Measurements from ENCODE around the gene CHAF1B.
A peak's percentile ranks its signal among the peaks of the same experiment; 100 is the strongest.

The CHAF1B gene

DNA sequence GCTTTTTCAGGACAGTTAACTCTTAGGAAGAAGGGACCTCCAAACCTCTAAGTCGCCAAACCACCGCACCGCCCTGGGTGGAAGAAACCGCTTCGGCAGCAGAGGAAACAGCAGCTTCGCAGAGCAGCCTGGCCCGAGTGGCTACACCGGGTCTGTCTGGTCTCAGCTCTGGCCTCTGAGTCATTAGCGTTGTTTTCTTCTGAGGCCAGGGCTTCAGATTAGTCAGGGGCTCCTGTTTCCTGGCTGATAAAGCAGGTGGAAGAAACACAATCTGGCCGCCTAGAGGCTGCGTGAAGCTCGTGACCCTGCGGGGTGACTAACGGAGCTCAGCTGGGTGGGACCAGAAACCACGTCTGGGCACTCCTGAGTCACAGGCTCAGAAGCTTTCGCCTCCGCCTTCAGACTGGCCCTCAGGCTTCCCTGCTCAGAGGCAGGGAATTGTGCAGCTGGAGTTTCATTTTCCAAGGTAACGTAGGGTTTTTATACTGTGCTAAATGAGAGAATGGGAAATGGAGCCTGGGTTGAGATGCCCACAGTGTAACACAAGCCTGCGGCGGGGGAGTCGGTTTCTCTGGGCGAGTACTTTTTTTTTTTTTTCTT lies 44.9 kb downstream of the CHAF1B start:
- DNase-seq: peak in 1 of 2 experiments; percentile 39

DNA sequence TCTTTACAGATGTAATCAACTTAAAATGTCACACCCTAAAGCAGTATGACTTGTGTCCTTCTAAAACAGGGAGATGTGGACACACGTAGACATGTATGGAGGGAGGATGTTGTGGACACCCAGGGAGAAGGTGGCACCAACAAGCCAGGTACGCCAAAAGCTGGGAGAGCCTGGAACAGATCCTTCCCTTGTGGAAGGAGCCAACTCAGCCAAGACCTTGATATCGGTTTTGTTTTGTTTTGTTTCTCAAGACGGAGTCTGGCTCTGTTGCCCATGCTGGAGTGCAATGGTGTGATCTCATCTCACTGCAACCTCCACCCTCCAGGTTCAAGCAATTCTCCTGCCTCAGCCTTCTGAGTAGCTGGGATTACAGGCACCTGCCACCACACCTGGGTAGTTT lies 45.6 kb downstream of the CHAF1B start:
- DNase-seq: no peak

DNA sequence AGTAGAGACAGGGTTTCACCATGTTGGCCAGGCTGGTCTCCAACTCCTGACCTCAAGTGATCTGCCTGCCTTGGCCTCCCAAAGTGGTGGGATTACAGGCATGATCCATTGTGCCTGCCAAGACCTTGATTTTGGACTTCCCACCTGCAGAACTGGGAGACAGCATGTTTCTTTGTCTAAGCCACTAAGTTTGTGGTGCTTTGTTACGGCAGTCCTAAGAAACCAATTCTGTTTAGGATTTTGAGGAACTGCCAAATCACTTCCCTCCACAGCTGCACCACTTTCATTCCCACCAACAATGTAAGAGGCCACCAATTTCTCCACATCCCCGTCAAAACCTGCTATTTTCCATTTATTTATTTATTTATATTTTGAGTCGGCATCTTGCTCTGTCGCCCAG lies 46.1 kb downstream of the CHAF1B start:
- DNase-seq: no peak

DNA sequence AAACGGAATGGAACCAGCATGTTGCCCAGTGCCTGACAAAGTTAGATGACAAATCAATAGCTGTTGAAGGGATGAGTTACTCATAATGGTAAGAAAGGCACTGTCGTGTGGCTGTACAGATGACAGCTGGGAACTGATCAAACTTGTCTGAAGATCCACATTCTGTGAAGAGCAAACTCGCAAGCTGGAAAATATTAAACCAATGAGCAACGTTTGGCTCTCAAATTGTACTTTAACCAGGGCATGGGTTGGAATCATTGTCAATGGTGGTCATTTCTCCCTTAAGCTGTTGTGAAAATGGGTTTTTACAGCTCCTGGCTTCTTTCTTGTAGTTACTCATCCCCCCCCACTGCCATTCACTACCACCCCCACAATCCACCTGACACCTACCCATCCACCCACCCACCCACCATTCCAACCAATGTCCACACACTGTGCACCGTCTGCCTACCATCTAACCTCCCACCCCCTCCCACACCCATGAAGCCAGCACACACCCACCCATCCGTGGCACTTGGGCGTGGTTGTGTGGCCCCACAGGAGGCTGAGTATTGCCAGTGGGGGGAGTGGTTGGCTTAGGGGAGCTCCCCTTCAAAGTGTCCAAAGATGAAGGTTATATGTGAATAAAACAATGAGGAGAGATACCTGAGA lies 48.0 kb downstream of the CHAF1B start:
- no peak for DNase-seq

DNA sequence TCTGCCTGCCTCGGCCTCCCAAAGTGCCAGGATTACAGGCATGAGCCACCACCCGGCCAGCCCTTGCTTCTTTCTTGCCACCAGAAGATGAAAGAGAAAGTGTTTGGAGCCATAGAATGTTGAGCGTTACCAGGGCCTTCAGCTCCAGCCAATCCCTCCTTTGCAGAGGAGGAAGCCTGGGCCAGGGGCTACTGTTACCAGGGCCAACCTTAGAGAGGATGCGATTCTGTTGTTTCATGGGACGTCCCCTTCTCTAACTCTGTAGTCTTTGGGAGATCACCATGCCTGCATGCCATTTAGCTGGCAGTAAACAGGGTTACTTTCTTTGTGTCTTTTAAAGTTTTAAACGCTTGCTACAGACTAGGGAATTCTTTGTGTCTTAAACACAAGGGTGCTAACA lies 49.0 kb downstream of the CHAF1B start:
- no peak for DNase-seq

DNA sequence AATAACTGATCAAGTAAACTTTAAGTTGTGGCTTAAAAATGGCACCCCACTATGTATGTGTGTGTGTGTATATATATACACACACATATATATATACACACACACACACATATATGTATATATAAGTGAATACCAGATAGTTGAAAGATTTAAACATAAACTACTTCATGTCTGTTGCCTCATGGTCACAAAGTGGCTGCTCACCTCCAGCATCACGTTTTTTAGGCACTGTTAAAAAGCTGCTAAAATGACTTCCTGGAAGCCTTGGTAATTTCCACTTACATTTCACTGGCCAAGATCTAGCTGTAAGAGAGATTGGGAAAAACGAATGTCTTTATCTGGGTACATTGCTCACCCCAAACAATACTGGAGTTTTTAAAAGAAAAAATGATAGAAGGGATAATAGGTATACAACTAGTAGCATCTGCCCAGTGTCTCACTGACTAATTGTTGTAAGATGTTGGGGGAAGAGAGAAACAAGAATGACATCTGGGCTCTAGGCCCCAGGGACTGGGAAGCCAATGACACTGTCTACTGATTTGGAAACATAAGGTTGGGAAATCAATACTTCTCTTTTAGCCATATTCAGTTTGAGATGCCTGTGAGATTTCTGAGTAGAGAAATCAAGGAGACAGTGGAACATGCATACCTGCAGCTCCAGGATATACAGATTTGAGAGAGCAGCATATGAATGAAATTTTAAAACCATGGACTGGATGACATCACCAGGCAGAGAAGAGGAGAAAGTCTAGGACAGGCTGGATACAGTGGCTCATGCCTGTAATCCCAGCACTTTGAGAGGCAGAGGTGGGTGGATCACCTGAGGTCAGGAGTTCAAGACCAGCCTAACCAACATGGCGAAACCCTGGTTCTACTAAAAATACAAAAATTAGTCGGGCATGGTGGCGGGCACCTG lies 51.9 kb downstream of the CHAF1B start:
- DNase-seq: no peak

DNA sequence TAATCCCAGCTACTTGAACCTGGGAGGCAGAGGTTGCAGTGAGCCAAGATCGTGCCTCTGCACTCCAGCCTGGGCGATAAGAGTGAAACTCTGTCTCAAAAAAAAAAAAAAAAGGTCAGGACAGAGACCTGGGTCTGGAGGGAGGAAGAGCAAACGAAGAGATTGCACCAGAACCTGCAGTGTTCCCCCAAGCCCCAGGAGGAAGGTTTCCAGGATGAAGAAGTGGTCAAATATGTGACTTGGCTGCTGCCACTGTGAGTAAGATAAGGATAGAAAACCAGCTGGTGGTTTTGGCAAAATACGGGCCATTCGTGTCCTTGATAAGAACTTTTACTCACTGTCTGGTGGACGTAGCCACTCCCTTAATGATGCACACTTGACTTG lies 52.5 kb downstream of the CHAF1B start:
- no peak for DNase-seq

DNA sequence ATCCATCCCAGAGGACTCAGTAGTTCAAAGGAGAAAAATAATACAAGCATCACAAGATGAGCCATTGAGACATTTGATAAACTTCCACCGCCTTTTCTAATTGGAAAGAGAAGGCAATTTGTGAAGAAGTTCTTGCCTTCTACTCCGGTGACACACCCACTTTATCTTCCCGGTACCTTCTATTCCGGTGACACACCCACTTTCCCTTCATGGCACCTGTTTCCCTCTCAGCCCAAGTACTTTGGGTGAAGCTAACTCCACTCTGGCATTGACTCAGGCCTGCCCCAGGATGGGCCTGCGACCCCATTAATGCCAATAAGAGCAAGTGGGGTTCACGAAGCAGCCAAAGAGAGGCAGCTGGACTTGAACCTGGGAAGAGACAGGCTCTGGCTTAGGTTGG lies 56.5 kb downstream of the CHAF1B start:
- no peak for DNase-seq

DNA sequence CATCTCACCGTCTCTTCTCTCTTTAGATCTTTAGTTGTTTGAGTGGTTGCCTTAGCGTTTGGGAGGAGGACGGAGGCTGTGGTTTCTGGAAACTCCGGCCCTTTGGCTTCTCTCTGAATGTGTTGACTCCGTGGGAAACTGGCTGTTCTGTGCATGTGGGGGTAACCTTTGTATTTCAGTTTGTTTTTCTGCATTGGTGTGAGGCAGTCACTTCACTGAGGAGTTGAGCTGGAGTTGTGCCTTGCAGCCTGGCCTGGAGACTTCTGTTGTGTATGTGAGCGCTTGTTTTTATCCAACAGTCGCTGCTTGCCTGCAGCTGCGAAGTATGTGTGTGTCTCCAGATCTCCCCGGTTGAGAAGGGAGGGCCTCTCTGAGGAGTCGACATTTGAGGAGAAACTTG lies 61.1 kb downstream of the CHAF1B start:
- no peak for DNase-seq

DNA sequence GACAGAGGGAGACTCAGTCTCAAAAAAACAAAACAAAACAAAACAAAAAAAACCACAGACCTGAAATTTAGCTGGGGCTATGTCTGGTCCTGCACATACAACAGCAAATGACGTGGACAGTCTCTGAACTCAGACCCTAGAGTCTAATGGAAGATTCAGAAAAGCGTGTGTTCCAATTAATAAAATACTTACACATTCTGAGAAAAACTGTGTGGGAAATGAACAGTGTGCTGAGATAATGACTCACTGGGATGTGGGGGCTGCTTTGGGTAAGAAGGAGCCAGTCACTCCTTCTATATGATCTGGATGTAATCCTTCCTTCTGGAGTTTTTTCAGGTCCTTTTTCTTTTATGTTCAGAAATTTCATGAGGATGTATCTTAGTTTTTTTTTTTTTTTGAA lies 65.3 kb downstream of the CHAF1B start:
- DNase-seq: no peak

DNA sequence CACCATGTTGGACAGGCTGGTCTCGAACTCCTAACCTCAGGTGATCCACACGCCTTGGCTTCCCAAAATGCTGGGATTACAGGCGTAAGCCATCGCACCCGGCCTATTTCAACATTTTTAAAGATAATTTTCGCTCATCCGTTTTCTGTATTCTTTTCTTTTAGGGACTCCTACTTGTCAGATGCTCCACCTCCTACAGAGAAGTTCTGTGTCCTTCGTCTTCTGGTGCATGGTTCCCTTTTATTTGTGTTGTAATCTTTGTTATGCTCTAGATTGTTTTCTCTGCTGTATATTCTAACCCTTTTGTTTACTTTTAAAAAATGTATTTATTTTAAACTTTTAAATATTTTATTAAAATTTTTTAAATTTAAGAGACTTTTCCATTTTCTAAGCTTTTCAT lies 66.3 kb downstream of the CHAF1B start:
- DNase-seq: no peak

DNA sequence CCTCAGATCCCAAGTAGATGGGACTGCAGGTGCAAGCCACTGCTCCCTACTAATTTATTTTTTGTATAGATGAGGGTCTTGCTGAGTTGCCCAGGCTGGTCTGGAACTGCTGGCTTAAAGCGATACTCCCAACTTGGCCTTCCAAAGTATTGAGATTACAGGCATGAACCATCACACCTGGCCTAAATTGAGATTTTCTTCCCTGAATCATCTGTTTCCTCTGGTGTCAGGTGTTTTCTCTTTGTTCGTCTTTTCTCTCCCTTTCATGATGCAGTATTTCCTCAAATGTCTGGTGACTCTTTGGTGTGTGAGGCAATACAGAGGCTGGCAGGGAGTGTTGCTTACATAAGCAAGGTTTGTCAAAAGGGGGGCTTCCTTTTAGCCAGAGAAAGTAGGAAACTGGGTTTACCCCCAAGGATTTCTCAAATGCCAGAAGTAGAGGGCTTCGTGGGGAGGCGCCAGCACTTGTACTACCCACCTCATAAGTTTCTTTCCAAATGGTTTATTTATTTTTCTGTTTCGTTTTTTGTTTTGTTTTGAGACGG lies 67.2 kb downstream of the CHAF1B start:
- DNase-seq: no peak

DNA sequence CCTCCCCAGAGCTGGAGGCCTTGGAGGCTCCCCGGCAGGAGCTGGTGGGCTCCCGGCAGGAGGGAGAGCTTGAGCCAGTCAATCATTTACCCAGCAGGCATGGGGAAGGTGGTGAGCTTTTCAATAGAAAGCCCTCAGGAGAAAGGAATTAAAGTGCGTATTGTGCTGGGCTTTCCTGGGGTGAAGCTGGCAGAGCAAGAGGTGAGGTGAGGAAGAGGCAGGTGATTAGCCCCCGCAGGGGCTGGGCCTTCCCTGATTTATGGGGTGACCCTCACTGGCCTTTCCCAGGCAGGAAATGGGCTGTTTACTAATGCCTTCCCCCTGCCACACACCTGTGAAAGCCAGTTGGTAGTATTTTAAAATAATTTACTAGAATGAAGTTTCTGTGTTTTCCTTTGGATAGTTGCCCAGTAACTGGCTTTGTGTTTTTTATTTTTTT lies 68.9 kb downstream of the CHAF1B start:
- DNase-seq: no peak

DNA sequence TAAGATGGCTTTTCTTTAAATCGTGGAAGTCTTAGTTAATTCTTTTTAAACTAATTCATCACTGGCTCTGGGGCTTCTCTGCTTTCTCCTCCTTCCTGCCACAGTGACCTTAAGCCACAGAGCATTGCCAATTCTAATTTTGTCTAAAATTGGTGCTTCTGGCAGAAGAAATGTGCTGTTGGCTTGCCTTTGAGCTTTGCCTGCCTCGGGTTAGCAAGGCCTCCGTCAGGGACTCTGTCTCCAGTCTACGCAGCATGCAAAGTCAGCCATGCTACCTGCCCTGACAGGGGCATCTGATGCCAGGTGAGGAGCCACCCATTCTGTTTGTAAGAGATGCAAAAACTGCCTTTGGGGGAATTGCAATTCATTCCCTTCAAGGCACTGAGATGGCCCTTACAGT lies 69.5 kb downstream of the CHAF1B start:
- no peak for DNase-seq

DNA sequence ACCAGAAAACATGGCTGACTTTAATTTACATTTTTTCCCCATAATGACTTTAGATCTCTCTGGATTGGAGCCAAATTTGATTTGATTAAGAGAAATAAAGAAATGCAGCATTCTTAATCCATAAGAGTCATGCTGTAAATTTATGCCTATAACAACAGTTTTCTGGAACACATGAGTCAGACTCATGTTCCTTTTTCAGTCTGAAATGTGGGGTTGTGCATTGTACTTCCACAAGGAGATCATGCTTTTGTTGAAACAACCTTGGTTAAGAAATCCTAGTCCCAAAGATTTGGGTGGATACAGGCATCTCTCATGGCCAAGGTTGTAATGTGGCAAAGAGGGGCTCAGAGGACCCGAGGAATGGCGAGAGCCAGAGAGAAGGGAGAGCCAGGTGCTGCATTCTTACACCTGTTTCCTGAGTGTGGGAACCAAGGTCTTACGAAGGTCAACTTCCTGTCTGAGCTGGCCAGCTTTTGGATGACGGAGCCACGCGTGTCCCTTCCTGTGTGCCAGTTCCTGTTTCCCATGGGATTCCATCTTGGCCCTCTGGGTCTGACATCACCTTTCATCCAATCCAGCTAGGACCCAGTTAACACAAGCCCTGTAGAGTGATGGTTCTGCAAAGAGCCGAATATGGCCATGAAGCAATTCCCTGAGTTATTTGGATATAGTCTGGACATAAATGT lies 71.7 kb downstream of the CHAF1B start:
- no peak for DNase-seq

DNA sequence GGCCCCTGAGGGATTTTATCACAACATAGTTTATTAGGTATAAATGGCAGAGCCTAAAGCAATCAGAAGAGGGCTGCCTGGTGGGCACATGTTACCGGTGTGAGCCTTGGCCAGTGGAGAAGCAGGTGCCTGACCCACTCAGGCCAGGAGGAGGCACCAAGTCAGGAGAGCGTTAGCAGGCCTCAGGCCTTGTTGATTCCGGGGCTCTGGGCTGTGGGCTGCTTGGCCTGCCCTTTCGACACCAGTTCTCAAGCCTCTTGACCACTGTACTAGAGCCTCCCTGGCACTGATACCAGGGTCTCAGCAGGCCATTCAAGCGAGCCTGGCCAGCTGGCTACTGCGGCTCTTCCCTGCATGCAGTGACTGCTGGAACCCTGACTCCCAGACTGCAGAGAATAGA lies 73.9 kb downstream of the CHAF1B start:
- no peak for DNase-seq

DNA sequence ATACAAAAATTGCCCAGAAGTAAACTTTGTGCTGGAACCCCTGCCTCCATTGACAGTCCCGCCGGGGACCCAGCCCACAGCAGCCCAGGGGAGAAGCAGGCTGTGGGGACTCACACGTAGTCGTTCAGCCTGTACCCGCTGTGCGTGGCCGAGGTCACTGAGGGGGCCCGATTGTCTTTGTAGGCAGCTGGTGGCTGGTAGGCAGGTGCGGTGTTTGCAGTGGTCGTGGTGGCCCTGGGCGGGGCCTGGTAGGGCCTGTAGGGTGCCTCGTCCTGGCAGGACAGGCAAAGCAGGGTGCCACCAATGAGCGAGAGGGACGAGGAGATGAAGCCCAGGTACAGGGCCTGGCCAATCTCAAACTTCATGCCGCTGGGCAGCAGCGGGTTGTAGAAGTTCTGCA lies 75.7 kb downstream of the CHAF1B start:
- no peak for DNase-seq

DNA sequence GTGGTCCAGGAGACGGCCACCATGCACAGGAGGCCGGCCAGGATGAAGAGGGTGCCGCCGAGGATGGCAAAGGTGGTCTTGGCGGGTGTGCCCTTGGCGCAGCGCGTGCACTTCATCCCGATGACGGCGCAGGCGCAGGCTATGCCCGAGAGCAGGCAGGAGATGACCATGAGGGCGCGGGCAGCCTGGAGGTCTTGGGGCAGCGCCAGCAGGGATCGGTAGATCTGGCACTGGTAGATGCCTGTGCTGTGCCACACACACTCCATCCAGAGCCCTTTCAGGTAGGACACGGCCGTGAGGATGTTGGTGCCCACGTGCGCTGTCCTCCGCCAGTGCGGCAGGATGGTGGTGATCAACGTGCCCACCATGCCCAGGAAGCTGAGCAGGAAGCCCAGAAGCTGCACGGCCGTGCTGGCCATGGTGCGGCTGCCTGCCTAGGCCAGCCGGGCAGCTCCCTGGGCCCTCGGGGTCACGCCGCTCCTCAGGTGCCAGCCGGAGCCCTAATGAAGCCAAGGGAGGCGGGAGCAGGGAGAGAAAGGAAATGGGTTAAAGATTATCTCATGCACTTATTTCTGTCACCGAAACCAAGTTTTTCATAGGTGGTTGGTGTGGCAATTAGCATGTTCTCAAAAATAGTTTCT lies 76.2 kb downstream of the CHAF1B start:
- DNase-seq: no peak

DNA sequence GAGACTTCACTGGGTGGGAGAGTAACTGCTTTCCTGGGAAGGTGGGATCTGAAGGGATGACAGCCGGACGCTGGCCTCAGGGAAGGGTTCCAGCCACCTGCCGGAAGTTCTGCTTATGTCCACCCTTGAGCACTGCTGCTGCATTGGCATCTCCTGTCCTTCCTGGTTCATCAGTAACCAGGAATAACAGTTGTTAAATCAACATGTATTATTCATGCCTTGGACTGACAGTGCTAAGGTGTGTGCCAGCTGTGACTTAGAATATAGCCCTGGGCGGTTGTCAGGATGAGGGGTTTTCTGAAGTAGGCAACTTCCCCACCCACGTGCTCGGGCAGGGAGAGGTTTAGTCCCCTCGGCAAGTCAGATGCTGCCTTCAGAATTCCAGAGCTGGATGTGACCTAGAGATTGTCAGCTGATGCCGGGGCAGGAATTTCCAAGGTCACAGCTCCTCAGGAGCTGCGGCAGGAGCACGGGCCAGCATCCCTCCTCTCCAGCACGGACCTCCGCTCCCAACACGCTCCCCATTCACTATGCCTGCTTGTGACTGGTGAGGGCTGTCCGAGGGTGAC lies 76.8 kb downstream of the CHAF1B start:
- no peak for DNase-seq

DNA sequence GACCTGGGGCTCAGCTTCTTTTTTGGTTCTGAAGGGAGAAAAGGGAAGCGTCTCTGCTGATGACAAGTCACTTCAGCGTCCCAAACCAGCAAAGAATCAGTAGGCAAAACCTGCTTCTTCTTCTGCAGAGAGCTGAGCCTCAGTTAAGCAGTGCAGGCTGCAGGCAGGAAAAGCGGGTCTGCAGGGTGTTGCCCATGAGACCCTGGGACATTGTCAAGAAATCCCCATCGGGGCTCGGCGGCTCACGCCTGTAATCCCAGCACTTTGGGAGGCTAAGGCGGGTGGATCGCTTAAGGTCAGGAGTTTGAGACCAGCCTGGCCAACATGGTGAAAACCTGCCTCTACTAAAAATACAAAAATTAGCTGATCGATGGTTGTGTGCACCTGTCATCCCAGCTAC lies 78.0 kb downstream of the CHAF1B start:
- no peak for DNase-seq

DNA sequence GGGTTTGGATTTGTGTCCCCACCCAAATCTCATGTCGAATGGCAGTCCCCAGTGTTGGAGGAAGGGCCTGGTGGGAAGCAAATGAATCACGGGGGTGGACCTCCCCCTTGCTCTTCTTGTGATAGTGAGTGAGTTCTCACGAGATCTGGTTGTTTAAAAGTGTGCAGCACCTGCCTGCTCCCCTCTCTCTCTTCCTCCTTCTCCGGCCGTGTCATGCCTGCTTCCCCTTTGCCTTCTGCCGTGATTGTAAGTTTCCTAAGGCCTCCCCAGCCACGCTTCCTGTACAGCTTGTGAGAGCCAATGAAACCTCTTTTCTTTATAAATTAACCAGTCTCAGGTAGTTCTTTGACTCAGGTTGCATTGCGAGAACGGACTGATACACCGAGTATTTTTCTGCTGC lies 78.8 kb downstream of the CHAF1B start:
- DNase-seq: no peak

DNA sequence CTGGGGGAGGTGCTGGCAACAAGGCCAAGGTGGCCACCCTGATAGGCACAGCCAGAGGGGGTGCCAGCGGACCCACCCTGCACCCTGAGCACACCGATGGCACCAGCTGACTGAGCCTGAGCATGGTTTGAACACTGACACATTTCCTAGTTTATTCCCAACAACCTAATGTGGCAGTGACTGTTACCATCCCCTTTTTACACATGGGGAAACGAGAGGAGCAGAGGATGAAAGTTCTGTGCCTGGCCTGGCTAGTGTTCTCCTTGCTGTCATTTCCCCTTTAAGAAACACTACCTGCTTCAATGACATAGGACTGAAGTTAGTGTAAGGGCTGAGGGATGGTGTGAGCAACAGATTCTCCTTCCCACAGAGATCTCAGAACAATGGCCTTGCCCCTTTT lies 79.4 kb downstream of the CHAF1B start:
- DNase-seq: no peak

Measured in NCI-H524 (cell line).